ENCODE data around the gene ADAM12.

Gene ADAM12

DNA sequence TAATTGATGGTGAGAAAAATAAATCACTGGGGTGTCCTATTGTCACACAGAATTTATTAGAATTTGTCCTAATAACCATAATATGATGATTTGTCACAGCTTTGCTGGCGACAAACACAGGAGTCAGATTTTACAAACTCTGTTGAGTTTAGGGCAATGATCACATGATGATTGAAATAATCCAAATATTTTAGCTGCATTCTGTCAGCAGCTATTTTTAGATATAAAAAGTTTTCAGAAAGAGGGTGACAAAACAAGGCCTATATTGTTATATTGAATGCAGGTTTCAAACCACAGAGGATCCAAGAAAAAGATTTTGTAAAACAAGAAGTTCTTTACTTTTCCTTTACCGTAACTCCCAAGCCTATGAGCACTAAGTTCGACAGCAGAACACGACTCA lies 178.8 kb downstream of the ADAM12 start:
- no peak for DNase-seq
- no peaks in the 10 kb centered on the region for H3K36me3 ChIP-seq
- H3K4me3 ChIP-seq (ENCODE audit: low read depth, low read length): no peak overlapping the region
- H3K4me1 ChIP-seq: peaks cover 11% of the 10 kb centered on the region
- TF ChIP-seq, protein P1, sequence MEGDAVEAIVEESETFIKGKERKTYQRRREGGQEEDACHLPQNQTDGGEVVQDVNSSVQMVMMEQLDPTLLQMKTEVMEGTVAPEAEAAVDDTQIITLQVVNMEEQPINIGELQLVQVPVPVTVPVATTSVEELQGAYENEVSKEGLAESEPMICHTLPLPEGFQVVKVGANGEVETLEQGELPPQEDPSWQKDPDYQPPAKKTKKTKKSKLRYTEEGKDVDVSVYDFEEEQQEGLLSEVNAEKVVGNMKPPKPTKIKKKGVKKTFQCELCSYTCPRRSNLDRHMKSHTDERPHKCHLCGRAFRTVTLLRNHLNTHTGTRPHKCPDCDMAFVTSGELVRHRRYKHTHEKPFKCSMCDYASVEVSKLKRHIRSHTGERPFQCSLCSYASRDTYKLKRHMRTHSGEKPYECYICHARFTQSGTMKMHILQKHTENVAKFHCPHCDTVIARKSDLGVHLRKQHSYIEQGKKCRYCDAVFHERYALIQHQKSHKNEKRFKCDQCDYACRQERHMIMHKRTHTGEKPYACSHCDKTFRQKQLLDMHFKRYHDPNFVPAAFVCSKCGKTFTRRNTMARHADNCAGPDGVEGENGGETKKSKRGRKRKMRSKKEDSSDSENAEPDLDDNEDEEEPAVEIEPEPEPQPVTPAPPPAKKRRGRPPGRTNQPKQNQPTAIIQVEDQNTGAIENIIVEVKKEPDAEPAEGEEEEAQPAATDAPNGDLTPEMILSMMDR (IDR thresholded peaks at IDR 0.05; ENCODE audit: low read depth, low read length): no peak
- no peaks in the 10 kb centered on the region for H3K27me3 ChIP-seq
- H3K9me3 ChIP-seq: no peaks in the 10 kb centered on the region

DNA sequence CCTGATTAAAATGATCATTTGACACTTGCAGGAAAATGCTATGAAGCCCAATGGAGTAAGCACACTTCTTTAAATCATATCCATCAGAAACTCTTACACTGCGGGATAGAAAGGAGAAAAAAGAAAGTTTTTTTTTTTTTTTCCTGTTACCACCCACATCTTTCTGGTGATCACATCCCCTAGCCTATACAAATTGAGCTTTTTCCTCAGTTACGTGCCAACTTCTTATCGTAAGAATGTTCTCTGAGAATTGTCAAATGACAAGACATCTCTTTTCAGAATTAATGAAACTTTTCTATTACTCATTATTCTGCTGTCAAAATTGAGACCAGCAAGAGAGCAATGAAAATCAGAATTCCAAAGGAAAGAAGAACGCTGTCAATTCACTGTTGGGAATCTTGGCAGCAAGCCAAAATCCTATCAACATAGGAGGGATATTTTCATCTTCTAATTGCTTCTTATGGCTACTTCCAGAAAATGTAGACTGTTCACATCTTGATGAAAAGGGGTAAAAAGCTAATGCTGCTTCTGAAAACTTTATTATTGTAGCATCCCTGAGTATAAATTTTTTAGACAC lies 179.5 kb downstream of the ADAM12 start:
- TF ChIP-seq, protein P1 (IDR thresholded peaks at IDR 0.05; ENCODE audit: low read depth, low read length): no peak
- H3K9me3 ChIP-seq: no peaks in the 10 kb centered on the region
- peaks cover 11% of the 10 kb centered on the region for H3K4me1 ChIP-seq
- no peaks in the 10 kb centered on the region for H3K36me3 ChIP-seq
- peak; percentile 26 for DNase-seq
- no peaks in the 10 kb centered on the region for H3K27me3 ChIP-seq
- no peak overlapping the region for H3K4me3 ChIP-seq (ENCODE audit: low read depth, low read length)

DNA sequence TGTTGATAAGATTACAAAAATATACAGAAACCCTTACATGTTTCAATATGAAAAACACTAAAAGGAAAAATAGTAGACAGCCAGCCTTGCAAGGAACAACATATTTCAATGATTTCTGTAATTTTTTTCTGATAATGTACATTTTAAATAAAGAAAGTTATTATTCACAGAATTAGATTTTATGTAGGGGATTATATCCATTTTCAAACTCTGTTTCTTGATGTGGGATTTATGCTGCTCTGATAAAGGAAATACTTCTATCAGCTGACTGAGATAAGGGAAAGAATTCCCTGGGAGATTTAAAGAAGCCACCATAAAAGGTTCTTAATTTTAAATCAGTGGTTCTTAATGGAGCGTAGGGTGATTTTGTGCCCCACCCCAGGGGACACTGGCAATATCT lies 180.4 kb downstream of the ADAM12 start:
- Histone ChIP-seq H3K9me3 (no peaks in the 10 kb centered on the region), H3K4me3 (ENCODE audit: low read depth, low read length) (no peak overlapping the region), H3K4me1 (peaks cover 11% of the 10 kb centered on the region), H3K36me3 (no peaks in the 10 kb centered on the region), H3K27me3 (no peaks in the 10 kb centered on the region)
- TF ChIP-seq, protein P1 (IDR thresholded peaks at IDR 0.05; ENCODE audit: low read depth, low read length): no peak
- DNase-seq: no peak

DNA sequence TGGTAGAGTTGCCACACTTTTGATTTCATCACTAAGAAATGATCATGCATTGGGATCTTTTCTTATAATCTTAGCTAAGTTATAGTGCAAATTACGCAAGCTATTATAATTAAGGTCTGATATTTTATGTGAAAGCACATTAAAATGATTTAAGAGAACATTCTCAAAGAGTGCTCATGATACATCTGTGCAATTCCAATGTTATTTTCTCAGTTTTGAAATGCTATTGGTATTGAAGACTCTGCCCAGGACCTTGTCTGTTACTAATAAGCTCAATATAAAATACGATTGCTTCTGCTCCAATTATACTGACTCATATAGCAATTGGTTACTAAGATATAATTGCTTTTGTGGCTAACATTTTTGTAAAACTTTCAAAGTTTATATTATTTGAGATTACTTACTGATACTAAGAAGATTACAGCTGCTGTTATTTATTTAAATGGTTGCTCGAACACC lies 180.9 kb downstream of the ADAM12 start:
- TF ChIP-seq, protein P1 (IDR thresholded peaks at IDR 0.05; ENCODE audit: low read depth, low read length): no peak
- DNase-seq: no peak

DNA sequence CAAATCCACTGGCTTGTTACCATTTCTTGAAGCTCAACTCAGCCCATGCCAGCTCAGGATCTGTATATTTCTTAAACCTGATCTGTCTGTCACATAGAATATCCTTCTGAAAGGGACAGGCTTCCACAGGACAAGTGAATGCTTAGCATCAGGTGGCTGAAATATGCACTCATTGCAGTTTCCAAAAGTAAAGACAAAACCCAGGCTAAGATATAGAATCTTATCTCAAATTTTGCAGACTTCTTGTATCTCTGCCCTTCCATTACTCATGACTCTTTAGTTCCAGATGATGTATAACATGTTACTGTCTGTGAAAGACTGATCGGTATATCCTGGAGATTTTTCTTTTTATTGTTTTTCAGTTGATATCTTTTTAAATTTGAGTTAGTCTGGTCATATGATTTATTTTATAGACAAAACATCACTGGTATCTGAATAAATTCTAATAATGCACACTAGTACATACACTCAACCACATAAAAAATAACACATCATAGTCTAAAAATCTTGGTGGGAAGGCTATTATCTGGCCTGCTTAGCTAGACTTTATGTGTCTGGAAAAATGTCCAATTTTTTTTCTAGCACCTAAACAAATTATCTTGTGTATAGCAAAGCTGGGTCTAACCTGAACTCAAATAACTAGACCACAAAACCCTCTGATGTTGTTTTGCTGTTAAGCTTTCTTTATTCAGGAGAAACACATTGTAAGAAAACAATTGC lies 182.6 kb downstream of the ADAM12 start:
- no peak overlapping the region for H3K4me3 ChIP-seq (ENCODE audit: low read depth, low read length)
- H3K9me3 ChIP-seq: no peaks in the 10 kb centered on the region
- H3K36me3 ChIP-seq: no peaks in the 10 kb centered on the region
- peaks cover 11% of the 10 kb centered on the region for H3K4me1 ChIP-seq
- no peak for DNase-seq
- no peaks in the 10 kb centered on the region for H3K27me3 ChIP-seq
- TF ChIP-seq, protein P1 (IDR thresholded peaks at IDR 0.05; ENCODE audit: low read depth, low read length): no peak

More for the DNA sequence above, 180.9 kb downstream of the ADAM12 start:
- Histone ChIP-seq H3K4me3 (ENCODE audit: low read depth, low read length) (no peak overlapping the region), H3K36me3 (no peaks in the 10 kb centered on the region), H3K27me3 (no peaks in the 10 kb centered on the region), H3K9me3 (no peaks in the 10 kb centered on the region), H3K4me1 (peaks cover 11% of the 10 kb centered on the region)

DNA sequence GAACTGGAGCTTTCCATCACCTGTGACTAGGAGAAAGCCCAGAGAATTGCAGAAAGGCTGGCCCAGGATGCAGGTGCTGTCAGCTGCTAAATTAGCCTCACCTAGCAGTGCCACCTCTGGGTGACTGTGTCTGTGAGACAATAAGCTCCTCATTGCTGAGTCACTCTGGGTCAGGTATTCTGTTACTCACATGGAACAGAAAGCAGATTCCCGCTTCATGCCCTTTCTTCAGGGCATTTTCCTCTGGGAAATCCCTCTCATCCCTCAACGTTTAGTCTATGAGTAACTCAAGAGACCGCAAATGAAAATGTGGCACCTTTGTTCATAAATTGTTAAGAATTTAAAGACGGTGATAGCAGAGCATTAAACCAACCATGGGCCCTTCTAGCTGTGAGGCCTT lies 184.0 kb downstream of the ADAM12 start:
- TF ChIP-seq, protein P1 (IDR thresholded peaks at IDR 0.05; ENCODE audit: low read depth, low read length): no peak
- H3K4me3 ChIP-seq (ENCODE audit: low read depth, low read length): no peak overlapping the region
- no peak for DNase-seq
- H3K36me3 ChIP-seq: no peaks in the 10 kb centered on the region
- H3K27me3 ChIP-seq: no peaks in the 10 kb centered on the region
- no peaks in the 10 kb centered on the region for H3K9me3 ChIP-seq
- peaks cover 14% of the 10 kb centered on the region for H3K4me1 ChIP-seq

Measured in BE2C (cell line).